GM19467 (cell line): ENCODE data around the gene CTSF.
"Not testable (repeated sequence)": the region's sequence is repeated elsewhere in the genome, so short reads cannot be mapped to it uniquely, and the experiment has no call there.

Experiments used
- ATAC-seq: cut with Tn5 transposase; IDR thresholded peaks from one replicate; pipeline ENCODE4 v1.9.1; 2021; ENCODE audit warnings: mild to moderate bottlenecking, moderate library complexity; ENCODE audit not compliant: unreplicated experiment

The CTSF gene

DNA sequence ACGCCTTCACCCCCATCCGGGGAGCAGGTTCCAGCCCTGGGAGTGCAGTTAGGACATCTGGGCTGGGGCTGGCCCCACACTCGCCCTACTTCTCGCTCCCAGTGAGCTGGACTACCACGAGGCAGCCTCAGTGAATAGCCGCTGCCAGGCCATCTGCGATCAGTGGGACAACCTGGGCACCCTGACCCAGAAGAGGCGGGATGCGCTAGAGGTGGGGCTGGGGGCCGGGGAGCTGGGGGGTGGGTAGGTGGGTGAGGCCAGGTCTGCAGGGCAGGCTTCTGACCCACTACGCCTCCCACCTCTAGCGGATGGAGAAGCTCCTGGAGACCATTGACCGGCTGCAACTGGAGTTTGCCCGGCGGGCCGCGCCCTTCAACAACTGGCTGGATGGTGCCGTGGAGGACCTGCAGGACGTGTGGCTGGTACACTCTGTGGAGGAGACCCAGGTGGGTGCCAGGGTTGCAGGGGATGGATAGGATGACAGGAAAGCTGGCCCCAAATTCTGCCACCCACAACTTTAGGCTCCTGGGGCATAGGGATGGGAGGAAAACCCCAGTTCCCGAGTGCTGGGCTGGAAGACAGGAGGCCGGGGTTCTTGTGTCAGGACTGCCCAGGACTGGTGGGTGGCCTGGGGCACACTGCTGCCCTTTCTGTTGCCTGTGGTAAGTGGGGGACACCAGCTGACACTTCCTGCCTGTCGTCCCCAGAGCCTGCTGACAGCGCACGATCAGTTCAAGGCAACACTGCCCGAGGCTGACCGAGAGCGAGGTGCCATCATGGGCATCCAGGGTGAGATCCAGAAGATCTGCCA lies 8.3 kb downstream of the CTSF start:
- ATAC-seq: no peak

DNA sequence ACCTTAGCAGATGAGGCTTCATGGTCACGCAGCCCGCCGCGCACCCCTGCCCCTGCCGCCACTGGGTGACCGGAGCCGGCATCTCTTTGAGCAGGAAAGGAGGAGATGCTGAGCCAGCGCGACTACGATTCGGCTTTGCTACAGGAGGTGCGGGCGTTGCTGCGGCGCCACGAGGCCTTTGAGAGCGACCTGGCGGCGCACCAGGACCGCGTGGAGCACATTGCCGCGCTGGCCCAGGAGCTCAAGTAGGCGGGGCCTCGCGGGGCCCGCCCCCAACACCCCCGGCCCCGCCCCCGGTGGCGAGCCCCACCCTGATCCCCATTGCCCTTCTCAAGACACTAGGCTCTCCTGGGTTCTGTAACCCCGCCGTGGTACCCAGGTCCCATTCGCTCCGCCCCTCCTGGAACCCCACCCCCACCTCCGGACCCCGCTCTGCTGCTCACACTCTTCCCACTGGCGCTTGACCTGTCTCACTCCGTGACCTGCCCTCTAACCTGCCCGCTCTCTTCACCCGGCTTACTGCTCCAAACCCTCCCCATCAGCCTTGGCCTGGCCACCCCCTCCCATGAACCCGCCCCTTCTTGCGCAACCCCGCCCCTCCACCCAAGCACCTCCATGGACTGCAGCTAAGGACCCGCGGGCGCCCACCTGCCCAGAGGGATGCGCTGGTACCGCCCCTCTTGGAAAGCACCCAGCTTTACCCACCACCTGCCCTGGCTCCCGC lies 9.1 kb downstream of the CTSF start:
- no peak for ATAC-seq

GRCh38 chr11:66557733-66558326 lies 10.6 kb downstream of the CTSF start:
- ATAC-seq: no peak

- ATAC-seq: no peak
Measured at GRCh38 chr11:66556086-66556485, 12.3 kb downstream of the CTSF start.

DNA sequence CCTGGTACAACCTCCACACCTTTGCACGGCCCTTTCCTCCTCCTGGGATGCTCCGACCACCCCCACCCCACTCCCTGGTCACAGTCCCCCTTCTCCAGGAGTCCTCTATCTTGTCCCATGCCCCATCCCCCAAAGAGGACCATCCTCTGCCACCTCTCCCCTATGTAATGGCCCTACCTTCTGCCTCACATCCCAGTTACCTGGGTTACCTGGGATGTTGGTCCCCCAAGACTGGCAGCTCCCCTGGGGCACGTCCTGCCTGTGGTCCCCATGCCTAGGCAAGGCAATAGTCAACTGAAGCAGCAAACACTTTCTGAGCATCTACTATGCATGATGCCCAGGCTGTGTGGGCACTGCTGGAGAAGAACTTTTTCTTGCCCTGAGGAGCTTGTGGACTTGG lies 13.0 kb downstream of the CTSF start:
- ATAC-seq: no peak

DNA sequence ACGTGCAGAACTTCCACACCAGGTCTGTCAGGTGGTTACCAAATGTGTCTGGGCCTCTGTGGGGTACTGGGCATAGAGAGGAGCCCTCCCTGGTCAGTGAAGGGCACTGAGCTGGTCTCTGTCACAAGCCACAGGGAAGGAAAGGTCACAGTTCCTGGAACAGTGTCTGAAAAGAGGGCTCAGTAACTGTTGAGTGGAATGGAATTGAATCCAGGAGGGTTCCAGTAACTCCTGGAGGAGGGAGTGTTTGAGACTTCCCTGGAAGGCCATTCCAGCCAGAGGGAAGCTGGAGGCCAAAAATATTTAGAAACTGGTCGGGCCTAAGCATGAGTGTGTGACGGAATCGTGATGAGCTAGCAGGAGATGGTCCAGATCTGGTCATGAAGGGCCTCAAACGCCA lies 13.8 kb downstream of the CTSF start:
- ATAC-seq: no peak

GRCh38 chr11:66550887-66551286 lies 17.5 kb downstream of the CTSF start:
- ATAC-seq: no peak

DNA sequence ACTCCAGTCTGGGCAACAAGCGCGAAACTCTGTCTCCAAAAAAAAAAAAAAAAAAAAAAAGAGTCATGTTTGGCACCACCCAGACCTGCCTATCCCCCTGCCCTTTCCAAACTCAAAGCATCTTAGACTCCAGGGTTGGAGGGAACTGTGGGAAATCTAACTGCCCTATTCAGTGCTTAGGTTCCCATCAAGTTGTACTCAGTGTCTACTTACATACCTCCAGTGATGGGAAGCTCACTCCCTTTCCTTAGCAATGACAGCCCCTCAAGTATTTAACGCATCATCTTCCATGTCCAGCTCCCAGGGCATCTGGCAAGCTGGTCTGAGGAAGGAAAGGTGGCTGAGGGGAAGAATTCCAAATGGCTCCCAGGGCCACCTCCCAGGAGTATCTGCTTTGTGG lies 18.7 kb downstream of the CTSF start:
- no peak for ATAC-seq

- ATAC-seq: no peak
Measured at GRCh38 chr11:66548774-66549630, 19.4 kb downstream of the CTSF start.

GRCh38 chr11:66548041-66548440 lies 20.4 kb downstream of the CTSF start:
- ATAC-seq: no peak

DNA sequence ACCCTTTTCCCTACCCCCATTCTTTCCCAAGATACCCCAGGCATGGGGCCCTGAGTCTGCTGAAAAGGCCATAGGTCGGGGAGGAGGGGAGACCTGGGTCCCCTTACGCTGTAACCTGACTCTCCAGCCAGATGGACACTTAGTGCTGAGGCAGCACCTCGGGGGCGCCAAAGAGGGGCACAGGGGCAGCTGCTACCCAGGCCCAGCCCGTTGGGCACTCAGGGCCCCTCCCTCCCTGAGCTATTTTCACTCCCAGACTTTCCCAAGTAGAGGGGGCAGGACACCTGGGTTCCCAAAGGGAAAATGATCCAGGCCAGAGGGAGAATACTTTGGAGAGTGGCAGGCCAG lies 20.8 kb downstream of the CTSF start:
- no peak for ATAC-seq

DNA sequence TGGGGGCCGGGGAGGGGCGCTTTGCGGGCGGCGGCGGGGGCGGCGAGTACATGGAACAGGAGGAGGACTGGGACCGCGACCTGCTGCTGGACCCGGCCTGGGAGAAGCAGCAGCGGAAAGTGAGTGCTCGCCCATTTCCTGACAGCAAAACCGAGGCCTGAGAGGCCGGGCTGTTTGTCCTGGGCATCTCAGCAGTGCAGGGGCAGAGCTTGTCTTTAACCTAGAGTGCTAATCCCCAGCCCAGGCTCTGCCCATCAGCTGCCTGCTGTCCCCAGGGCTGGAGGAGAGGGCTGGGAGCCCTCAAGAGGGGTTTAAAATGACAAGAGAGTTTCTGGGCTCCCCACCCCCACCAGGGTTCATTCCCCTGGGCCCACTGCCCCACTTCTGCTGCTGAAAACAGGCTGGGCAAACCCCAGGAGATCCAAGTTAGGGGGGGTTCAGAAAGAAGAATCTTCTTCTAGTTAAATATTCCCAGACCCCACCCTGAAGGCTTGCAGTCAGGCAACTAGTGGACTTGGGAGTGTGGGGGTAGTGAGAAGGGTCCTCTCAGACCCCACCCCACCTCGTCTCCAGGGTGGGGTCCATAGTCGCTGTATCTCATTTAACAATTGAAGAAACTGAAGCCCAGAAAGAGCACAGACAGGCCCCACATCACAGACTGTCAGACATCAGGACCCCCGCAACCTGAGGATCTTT lies 21.3 kb downstream of the CTSF start:
- no peak for ATAC-seq

DNA sequence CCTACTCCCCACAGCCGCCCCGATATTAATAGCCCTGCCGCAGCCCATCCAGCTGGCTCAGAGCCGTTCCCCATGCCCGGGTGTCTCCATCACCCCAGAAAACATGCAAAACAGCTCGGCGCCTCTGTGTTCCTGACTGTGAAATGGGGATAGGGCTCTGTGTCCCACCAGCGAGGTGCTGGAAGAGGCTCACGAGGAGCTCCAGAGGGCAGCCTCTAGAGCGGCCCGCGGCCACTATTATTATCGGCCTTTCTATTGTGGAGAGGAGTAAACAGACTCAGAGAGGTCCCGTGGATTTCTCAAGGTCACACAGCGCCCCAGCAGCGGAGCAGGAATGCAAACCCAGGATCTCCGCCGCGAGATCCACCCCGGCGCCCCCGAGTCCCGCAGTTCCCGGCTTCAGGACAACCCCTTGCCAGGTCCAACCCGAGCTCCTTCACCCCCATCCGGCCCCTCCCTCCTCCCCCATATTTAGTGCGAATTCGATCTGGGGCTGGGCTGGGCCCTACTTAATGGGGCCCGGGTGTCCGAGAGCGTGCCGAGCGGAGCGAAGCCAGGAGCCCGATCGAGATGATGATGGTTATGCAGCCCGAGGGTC lies 21.9 kb downstream of the CTSF start, which contains the start of gene ACTN3:
TSS of gene ACTN3 (plus strand) at position 536 of the 598 bp plus-strand sequence. CDS start at position 571, 35 bp downstream.
- no peak for ATAC-seq

DNA sequence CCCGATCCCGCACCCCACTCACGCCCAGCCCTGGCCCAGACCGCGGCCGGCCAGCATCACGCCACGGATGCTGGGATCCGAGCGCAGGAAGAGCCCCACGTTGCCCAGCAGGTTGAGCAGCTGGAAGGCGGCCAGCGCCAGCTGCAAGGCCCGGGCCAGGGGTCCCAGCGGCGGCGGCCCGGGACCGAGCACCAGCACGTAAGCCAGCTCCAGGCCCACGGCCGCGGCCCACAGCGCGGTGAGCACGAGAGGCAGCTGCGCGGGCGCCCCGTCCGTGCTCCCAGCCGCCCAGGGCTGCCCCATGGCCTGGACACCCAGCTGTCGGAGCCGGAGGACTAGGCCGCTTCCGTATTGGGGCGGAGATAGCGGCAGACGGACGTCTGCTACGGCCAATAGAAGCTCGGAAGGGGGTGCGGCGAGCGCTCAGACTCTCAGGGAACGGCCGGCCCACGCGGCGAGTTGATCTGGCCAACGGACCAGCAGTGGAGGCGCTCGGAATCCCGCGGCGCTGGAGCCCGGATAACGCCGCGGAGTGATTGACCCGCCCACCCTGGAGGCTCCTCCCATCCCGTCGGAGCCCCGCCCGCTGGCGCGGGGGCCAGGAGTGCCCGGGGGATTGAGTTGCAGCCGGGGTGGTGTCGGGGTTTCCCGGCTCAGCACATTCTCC lies 22.6 kb downstream of the CTSF start, which contains the start of gene ZDHHC24:
TSS of gene ZDHHC24 (minus strand) at position 348 of the 667 bp plus-strand sequence. CDS start at position 303, 45 bp downstream.
- ATAC-seq: peak; percentile 78

DNA sequence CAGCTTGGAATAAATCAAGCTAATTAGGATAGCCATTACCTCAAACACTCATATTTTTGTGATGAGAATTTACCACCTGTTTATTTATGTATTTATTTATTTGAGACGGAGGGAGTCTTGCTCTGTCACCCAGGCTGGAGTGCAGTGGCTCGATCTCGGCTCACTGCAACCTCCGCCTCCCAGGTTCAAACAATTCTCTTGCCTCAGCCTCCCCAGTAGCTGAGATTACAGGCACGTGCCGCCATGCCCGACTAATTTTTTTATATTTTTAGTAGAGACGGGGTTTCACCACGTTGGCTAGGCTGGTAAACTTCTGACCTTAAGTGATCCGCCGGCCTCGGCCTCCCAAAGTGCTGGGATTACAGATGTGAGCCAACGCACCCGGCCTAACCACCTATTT lies 23.5 kb downstream of the CTSF start:
- ATAC-seq: not testable (repeated sequence)

DNA sequence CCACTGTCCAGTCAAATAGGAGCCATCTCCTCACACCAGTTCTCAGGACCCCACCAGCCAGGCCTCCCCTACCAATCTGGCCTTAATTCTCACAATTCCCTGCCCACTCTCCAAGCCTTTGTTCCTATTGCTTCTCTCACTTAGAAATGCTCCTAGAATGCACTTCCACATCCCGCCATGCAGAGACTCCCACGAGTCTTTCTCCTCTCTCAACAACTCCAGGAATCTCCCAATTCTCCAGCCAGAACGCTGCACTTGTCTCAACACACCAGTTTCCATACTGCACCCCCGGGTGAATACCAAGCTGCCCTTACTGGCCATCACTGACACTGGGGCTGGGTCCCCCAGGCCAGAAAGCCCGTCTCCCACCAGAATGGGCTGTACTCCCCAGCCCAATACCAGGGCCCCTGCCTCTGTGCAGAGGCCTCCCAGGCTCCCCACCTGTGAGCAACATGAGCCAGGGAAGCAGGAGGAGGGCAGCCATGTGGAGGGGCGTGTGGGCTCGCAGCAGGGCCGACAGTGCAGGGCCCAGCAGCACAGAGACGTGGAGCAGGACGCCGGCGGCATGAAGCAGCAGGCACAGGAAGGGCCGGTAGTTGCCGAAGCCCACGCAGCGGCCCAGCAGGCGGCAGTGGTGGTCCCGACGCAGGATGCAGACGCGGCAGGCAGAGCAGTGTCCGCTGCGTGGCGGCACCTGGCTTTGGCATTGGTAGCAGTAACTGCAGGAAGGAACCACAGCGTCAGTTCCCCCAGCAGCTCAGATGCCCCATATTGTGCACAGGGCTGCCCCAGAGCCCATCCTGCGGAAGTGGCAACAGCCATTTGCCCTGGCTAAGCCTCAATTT lies 24.9 kb downstream of the CTSF start:
- ATAC-seq: no peak

GRCh38 chr11:66542362-66542761 lies 26.0 kb downstream of the CTSF start:
- no peak for ATAC-seq

DNA sequence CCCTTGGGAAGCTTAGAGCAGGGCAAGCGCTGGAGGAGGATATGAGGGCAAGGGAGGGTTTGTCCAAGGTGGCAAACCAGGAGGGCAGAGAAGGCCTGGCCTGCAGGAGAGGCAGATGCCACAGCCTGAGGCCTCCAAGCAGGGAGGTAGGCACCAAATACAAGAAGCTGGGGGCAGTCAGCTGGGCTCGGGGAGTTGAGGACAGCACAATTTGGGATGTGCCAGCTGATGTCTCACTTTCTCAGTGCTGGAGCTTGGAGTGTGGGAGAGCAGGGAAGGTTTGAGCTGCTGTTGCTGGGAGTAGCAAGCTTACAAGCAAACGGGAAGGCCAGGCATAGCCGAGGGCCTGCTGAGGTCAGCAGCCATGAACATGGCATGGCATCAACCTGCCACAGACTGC lies 26.5 kb downstream of the CTSF start:
- ATAC-seq: no peak
